Fibroblast of lung (primary cell): Measurements from ENCODE around the gene RAB40B. TPM values are rescaled to one million over a fixed set of nuclear protein-coding genes. Genes with fewer than 3 reads are reported as not detected.

Experiments used
- DNase-seq, 2 donors: peaks; one replicate each; pipeline versions ENCODE4 v3.0.0 to v3.0.0-alpha.2; 2010; ENCODE audit warnings: low read depth in 2 of 2
- H2AFZ ChIP-seq: 2 replicates; pipeline ENCODE4 v1.5.1; 2012; ENCODE audit warnings: low read length, control low read depth, inconsistent platforms
- H3K27ac ChIP-seq: 2 replicates; pipeline ENCODE4 v1.5.1; 2011; ENCODE audit warnings: low read length, control low read depth; ENCODE audit not compliant: insufficient read depth
- H3K27me3 ChIP-seq: 2 replicates; pipeline ENCODE4 v1.5.1; 2011; ENCODE audit warnings: mild to moderate bottlenecking, low read length; ENCODE audit not compliant: control insufficient read depth, insufficient read depth
- H3K36me3 ChIP-seq: 2 replicates; pipeline ENCODE4 v1.5.1; 2011; ENCODE audit warnings: low read length; ENCODE audit not compliant: control insufficient read depth, insufficient read depth
- H3K4me1 ChIP-seq: 2 replicates; pipeline ENCODE4 v1.5.1; 2011; ENCODE audit warnings: low read length; ENCODE audit not compliant: control insufficient read depth, insufficient read depth; ENCODE audit errors: extremely low read depth
- H3K4me2 ChIP-seq: 2 replicates; pipeline ENCODE4 v1.5.1; 2011; ENCODE audit warnings: low read length, control low read depth; ENCODE audit not compliant: insufficient read depth; ENCODE audit errors: extremely low read depth
- H3K4me3 ChIP-seq, 4 experiments: fragments of 200-600 bp in 1 of 4; sonication (generic) in 1 of 4; replicated peaks in 1 of 4; 2 replicates each; pipeline ENCODE4 v1.5.1; 2011 to 2016; ENCODE audit warnings: low read length in 4 of 4, low read depth in 3 of 4, mild to moderate bottlenecking in 3 of 4, control low read depth in 2 of 4, inconsistent platforms in 1 of 4, mixed read lengths in 1 of 4; ENCODE audit not compliant: insufficient read depth in 1 of 4; ENCODE audit errors: control extremely low read depth in 1 of 4
- H3K79me2 ChIP-seq: 2 replicates; pipeline ENCODE4 v1.5.1; 2012; ENCODE audit warnings: mild to moderate bottlenecking, low read length, inconsistent platforms; ENCODE audit not compliant: control insufficient read depth, insufficient read depth
- H3K9ac ChIP-seq: 2 replicates; pipeline ENCODE4 v1.5.1; 2011; ENCODE audit warnings: mild to moderate bottlenecking, low read length, control low read depth; ENCODE audit not compliant: insufficient read depth
- H3K9me3 ChIP-seq: 2 replicates; pipeline ENCODE4 v1.5.1; 2012; ENCODE audit warnings: low read depth, low read length; ENCODE audit not compliant: control insufficient read depth, insufficient read depth
- H4K20me1 ChIP-seq: 2 replicates; pipeline ENCODE4 v1.5.1; 2011; ENCODE audit warnings: low read length; ENCODE audit not compliant: control insufficient read depth, insufficient read depth; ENCODE audit errors: extremely low read depth
- EZH2 ChIP-seq: IDR thresholded peaks from 2 replicates; pipeline ENCODE4 v1.5.1; 2012; ENCODE audit warnings: low read length, control low read depth, mild to moderate bottlenecking; ENCODE audit errors: missing control alignments
- polyA plus RNA-seq, 2 donors: library from polyadenylated mRNA; depleted of rRNA in 1 of 2; stranded (reverse) in 1 of 2; unstranded in 1 of 2; fragments of >200 nt; gene quantifications; 2 replicates each; pipeline ENCODE4 v1.2.1, GENCODE V29; 2011 to 2012; ENCODE audit warnings: missing spikeins in 1 of 2
- total RNA-seq: library from RNA; depleted of rRNA; stranded (reverse); fragments of >200 nt; gene quantifications from 2 replicates; pipeline ENCODE4 v1.2.1, GENCODE V29; 2014
- TF ChIP-seq, protein P1 (sequence below), 2 donors: IDR thresholded peaks in 1 of 2; conservative IDR thresholded peaks in 1 of 2; 1 replicate in 1 of 2; 2 replicates in 1 of 2; pipeline ENCODE4 v1.5.1; 2011 to 2012; ENCODE audit warnings: low read length in 2 of 2, control low read depth in 1 of 2, inconsistent platforms in 1 of 2, low read depth in 1 of 2, mild to moderate bottlenecking in 1 of 2

The RAB40B gene
- total and polyA plus RNA-seq, 2 donors (not counting 1 experiment from before 2014, with no cell fraction given), result 3.3 TPM

DNA sequence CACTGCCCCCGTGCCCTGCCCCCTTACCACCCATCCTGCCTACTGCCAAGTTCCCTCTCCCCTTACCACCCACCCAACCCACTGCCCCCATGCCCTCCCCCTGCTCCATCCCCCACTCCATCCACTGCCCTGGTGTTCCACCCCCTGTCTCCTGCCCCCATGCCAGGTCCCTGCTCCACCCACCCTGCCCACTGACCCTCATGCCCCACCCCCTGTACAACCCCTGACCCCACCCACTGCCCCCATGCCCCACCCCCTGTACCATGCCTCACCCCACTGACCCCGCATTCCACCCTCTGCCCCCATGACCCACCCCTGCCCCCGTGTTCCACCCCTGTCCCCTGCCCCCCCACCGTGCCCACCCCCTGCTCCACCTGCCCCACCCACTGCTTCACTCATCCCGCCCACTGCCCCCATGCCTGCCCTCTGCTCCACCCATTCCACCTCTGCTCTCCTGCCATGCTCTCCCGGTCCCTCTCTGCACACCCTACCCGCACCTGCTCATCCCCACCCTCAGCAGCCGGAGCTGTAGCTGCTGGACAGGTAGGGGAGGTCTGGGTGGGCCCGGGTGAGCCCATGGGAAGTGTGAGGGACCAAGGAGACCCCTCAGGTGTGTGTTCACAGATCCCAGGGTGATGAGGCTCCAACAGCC, 10.7 kb upstream of the RAB40B start:
- no peak for DNase-seq
- H3K4me3 ChIP-seq, result no peak overlapping the region

GRCh38 chr17:82705756-82706155, 7.3 kb upstream of the RAB40B start:
- Histone ChIP-seq H3K36me3 (no peaks in the 10 kb centered on the region), H3K27ac (no peak overlapping the region), H3K9me3 (no peaks in the 10 kb centered on the region), H3K27me3 (no peaks in the 10 kb centered on the region), H2AFZ (no peak overlapping the region), H3K4me1 (no peaks in the 10 kb centered on the region), H3K4me3 (no peak overlapping the region), H3K9ac (no peak overlapping the region), H3K79me2 (no peaks in the 10 kb centered on the region), H3K4me2 (no peak overlapping the region), H4K20me1 (no peaks in the 10 kb centered on the region)
- TF ChIP-seq, protein P1, sequence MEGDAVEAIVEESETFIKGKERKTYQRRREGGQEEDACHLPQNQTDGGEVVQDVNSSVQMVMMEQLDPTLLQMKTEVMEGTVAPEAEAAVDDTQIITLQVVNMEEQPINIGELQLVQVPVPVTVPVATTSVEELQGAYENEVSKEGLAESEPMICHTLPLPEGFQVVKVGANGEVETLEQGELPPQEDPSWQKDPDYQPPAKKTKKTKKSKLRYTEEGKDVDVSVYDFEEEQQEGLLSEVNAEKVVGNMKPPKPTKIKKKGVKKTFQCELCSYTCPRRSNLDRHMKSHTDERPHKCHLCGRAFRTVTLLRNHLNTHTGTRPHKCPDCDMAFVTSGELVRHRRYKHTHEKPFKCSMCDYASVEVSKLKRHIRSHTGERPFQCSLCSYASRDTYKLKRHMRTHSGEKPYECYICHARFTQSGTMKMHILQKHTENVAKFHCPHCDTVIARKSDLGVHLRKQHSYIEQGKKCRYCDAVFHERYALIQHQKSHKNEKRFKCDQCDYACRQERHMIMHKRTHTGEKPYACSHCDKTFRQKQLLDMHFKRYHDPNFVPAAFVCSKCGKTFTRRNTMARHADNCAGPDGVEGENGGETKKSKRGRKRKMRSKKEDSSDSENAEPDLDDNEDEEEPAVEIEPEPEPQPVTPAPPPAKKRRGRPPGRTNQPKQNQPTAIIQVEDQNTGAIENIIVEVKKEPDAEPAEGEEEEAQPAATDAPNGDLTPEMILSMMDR (conservative IDR thresholded peaks at IDR 0.05 in 1 of 2, IDR thresholded peaks at IDR 0.05 in 1 of 2; ENCODE audit: low read depth in 1 of 2, low read length in 2 of 2), result no peak
- no peak for TF ChIP-seq EZH2
- no peak for DNase-seq

More for the DNA sequence above, 10.7 kb upstream of the RAB40B start:
- Histone ChIP-seq H3K4me2 (no peak overlapping the region), H3K27me3 (no peaks in the 10 kb centered on the region), H3K79me2 (no peaks in the 10 kb centered on the region), H3K27ac (no peak overlapping the region), H4K20me1 (no peaks in the 10 kb centered on the region), H2AFZ (no peak overlapping the region), H3K4me1 (no peaks in the 10 kb centered on the region), H3K36me3 (no peaks in the 10 kb centered on the region), H3K9ac (no peak overlapping the region), H3K9me3 (no peaks in the 10 kb centered on the region)
- TF ChIP-seq, protein P1 (conservative IDR thresholded peaks at IDR 0.05 in 1 of 2, IDR thresholded peaks at IDR 0.05 in 1 of 2; ENCODE audit: low read depth in 1 of 2, low read length in 2 of 2), result no peak
- no peak for TF ChIP-seq EZH2

GRCh38 chr17:82704886-82705285, 6.4 kb upstream of the RAB40B start:
- no peaks in the 10 kb centered on the region for H3K36me3 ChIP-seq
- no peaks in the 10 kb centered on the region for H4K20me1 ChIP-seq
- TF ChIP-seq EZH2, result no peak
- TF ChIP-seq, protein P1 (conservative IDR thresholded peaks at IDR 0.05 in 1 of 2, IDR thresholded peaks at IDR 0.05 in 1 of 2; ENCODE audit: low read depth in 1 of 2, low read length in 2 of 2), result no peak
- H3K4me1 ChIP-seq, result no peaks in the 10 kb centered on the region
- no peak overlapping the region for H3K4me3 ChIP-seq
- H3K9me3 ChIP-seq, result no peaks in the 10 kb centered on the region
- no peak for DNase-seq
- no peaks in the 10 kb centered on the region for H3K27me3 ChIP-seq
- H3K79me2 ChIP-seq, result no peaks in the 10 kb centered on the region
- H3K9ac ChIP-seq, result no peak overlapping the region
- no peak overlapping the region for H3K4me2 ChIP-seq
- no peak overlapping the region for H3K27ac ChIP-seq
- no peak overlapping the region for H2AFZ ChIP-seq
